A549 (cell line): ENCODE data around the gene ERN1. TPM values are rescaled to one million over a fixed set of nuclear protein-coding genes. Genes with fewer than 3 reads are reported as not detected.
A peak's percentile ranks its signal among the peaks of the same experiment; 100 is the strongest.

Source experiments
- ATAC-seq, 2 experiments: fragments of 200-7000 bp in 1 of 2; fragments of >200 bp in 1 of 2; cut with Nextera tagmentation in 1 of 2; cut with Tn5 transposase in 1 of 2; 3 replicates each; pipeline versions ENCODE4 v1.8.0 to v1.9.1; 2018 to 2020; ENCODE audit warnings: mild to moderate bottlenecking in 1 of 2, moderate library complexity in 1 of 2
- CTCF ChIA-PET: fragments of 300-600 bp; sonication (Branson Sonifier 250); formaldehyde crosslinking; extraction: SDS; loops from one replicate; lab custom pipeline; 2021; ENCODE audit warnings: antibody characterized with exemption, inconsistent platforms; lab: Yijun Ruan, JAX
- POLR2A ChIA-PET: fragments of 350-600 bp; formaldehyde crosslinking; extraction: SDS; loops from one replicate; lab custom pipeline; 2021; ENCODE audit warnings: antibody characterized with exemption, inconsistent platforms; lab: Yijun Ruan, JAX
- DNase-seq, 2 experiments: peaks; one replicate each; pipeline versions ENCODE4 v3.0.0 to v3.0.0-alpha.2; 2011 to 2016; ENCODE audit warnings: low read depth in 1 of 2, low spot score in 1 of 2
- FAIRE-seq: peaks from 2 replicates; lab custom pipeline; 2011; peaks lifted over from hg19 to GRCh38; lab: Jason Lieb, UNC
- H3K27ac ChIP-seq, 2 experiments: fragments of >200 bp; sonication (Bioruptor Twin); formaldehyde crosslinking; 3 replicates each; pipeline ENCODE4 v1.5.1; 2016 to 2017
- H3K4me1 ChIP-seq: fragments of >200 bp; sonication (Bioruptor Twin); formaldehyde crosslinking; 3 replicates; pipeline ENCODE4 v1.6.1; 2016
- H3K4me2 ChIP-seq: fragments of >200 bp; sonication (Bioruptor Twin); formaldehyde crosslinking; 3 replicates; pipeline ENCODE4 v1.6.1; 2016
- H3K4me3 ChIP-seq: fragments of >200 bp; sonication (Bioruptor Twin); formaldehyde crosslinking; 3 replicates; pipeline ENCODE4 v1.5.1; 2016
- H3K9me3 ChIP-seq: fragments of >200 bp; sonication (Bioruptor Twin); formaldehyde crosslinking; 3 replicates; pipeline ENCODE4 v1.6.1; 2016
- ATOH8 ChIP-seq: fragments of 250-450 bp; sonication (Bioruptor Pico); IDR thresholded peaks from 2 replicates; pipeline ENCODE4 v1.5.0; 2020; ENCODE audit warnings: low read depth, mild to moderate bottlenecking, moderate library complexity
- CHD2 ChIP-seq: fragments of 150-350 bp; IDR thresholded peaks from 2 replicates; pipeline ENCODE4 v1.6.1; 2014; ENCODE audit warnings: low read length; ENCODE audit not compliant: partially characterized antibody
- EHF ChIP-seq: fragments of 250-450 bp; sonication (Bioruptor Pico); IDR thresholded peaks from 2 replicates; pipeline ENCODE4 v1.5.0; 2020; ENCODE audit warnings: mild to moderate bottlenecking
- EHMT2 ChIP-seq: fragments of 200-600 bp; sonication (generic); IDR thresholded peaks from 2 replicates; pipeline ENCODE4 v1.6.1; 2016; ENCODE audit warnings: antibody characterized with exemption, low read depth, mild to moderate bottlenecking, moderate library complexity
- EP300 ChIP-seq, 2 experiments: fragments of >200 bp; sonication (Bioruptor Twin); formaldehyde crosslinking; IDR thresholded peaks; 2 replicates in 1 of 2; 3 replicates in 1 of 2; pipeline ENCODE4 v1.6.1; 2016 to 2017
- FOSB ChIP-seq: fragments of 250-450 bp; sonication (Bioruptor Pico); IDR thresholded peaks from 2 replicates; pipeline ENCODE4 v1.5.0; 2020; ENCODE audit warnings: mild to moderate bottlenecking, moderate library complexity
- FOSL2 ChIP-seq, 2 experiments: fragments of 450-650 bp in 1 of 2; fragments of >200 bp in 1 of 2; sonication (Bioruptor Twin) in 1 of 2; formaldehyde crosslinking; IDR thresholded peaks; 2 replicates each; pipeline versions ENCODE4 v1.5.0 to v1.6.1; 2016 to 2020; ENCODE audit warnings: mild to moderate bottlenecking in 1 of 2, moderate library complexity in 1 of 2
- HEYL ChIP-seq: fragments of 250-450 bp; sonication (Bioruptor Pico); IDR thresholded peaks from 2 replicates; pipeline ENCODE4 v1.8.0; 2021; ENCODE audit warnings: mild to moderate bottlenecking, moderate library complexity
- HMGXB4 ChIP-seq: fragments of 250-450 bp; sonication (Bioruptor Pico); IDR thresholded peaks from 2 replicates; pipeline ENCODE4 v1.5.0; 2021; ENCODE audit warnings: mild to moderate bottlenecking, moderate library complexity, borderline replicate concordance
- HOXA7 ChIP-seq: fragments of 250-450 bp; sonication (Bioruptor Pico); IDR thresholded peaks from 2 replicates; pipeline ENCODE4 v1.5.0; 2020; ENCODE audit warnings: mild to moderate bottlenecking, moderate library complexity
- HOXB5 ChIP-seq: fragments of 250-450 bp; sonication (Bioruptor Pico); IDR thresholded peaks from 2 replicates; pipeline ENCODE4 v1.5.0; 2020; ENCODE audit warnings: mild to moderate bottlenecking, moderate library complexity
- JUN ChIP-seq, 2 experiments: fragments of >200 bp; sonication (Bioruptor Twin); formaldehyde crosslinking; IDR thresholded peaks; 2 replicates in 1 of 2; 3 replicates in 1 of 2; pipeline ENCODE4 v1.6.1; 2016 to 2017
- KDM1A ChIP-seq: fragments of 200-600 bp; sonication (generic); IDR thresholded peaks from 2 replicates; pipeline ENCODE4 v1.6.1; 2016; ENCODE audit warnings: low read depth, mild to moderate bottlenecking
- MAFK ChIP-seq: fragments of 450-650 bp; IDR thresholded peaks from 2 replicates; pipeline ENCODE4 v1.6.1; 2014; ENCODE audit not compliant: partially characterized antibody
- MAZ ChIP-seq: fragments of 150-350 bp; IDR thresholded peaks from 2 replicates; pipeline ENCODE4 v1.6.1; 2014; ENCODE audit warnings: antibody characterized with exemption, low read depth, low read length, borderline replicate concordance
- PBX3 ChIP-seq: IDR thresholded peaks from 2 replicates; pipeline ENCODE4 v1.6.1; 2012
- POLR2A ChIP-seq: IDR thresholded peaks from 2 replicates; pipeline ENCODE4 v1.6.1; 2012; ENCODE audit warnings: mild to moderate bottlenecking, low read length
- POLR2AphosphoS2 ChIP-seq: conservative IDR thresholded peaks from 2 replicates; pipeline ENCODE4 v1.6.1; 2012; ENCODE audit warnings: low read length, improper control_type of control experiment, inconsistent platforms
- RFX5 ChIP-seq: fragments of 450-650 bp; IDR thresholded peaks from 2 replicates; pipeline ENCODE4 v1.7.1; 2014; ENCODE audit warnings: antibody characterized with exemption, mild to moderate bottlenecking, moderate library complexity
- RNF2 ChIP-seq: fragments of 200-600 bp; sonication (generic); IDR thresholded peaks from 2 replicates; pipeline ENCODE4 v1.6.1; 2016; ENCODE audit warnings: low read depth, mild to moderate bottlenecking, antibody characterized with exemption, moderate library complexity, borderline replicate concordance
- SREBF2 ChIP-seq: fragments of 450-650 bp; IDR thresholded peaks from 2 replicates; pipeline ENCODE4 v1.6.1; 2014; ENCODE audit warnings: mild to moderate bottlenecking, moderate library complexity
- TFCP2L1 ChIP-seq: fragments of 250-450 bp; sonication (Bioruptor Pico); IDR thresholded peaks from 2 replicates; pipeline ENCODE4 v1.5.0; 2021; ENCODE audit warnings: mild to moderate bottlenecking
- TP53 ChIP-seq: fragments of 250-450 bp; sonication (Bioruptor Pico); IDR thresholded peaks from 2 replicates; pipeline ENCODE4 v1.5.0; 2021; ENCODE audit warnings: mild to moderate bottlenecking, moderate library complexity
- ZC3H11A ChIP-seq: fragments of 450-650 bp; IDR thresholded peaks from 2 replicates; pipeline ENCODE4 v1.6.1; 2014; ENCODE audit warnings: antibody characterized with exemption, mild to moderate bottlenecking
- ZSCAN20 ChIP-seq: fragments of 250-450 bp; sonication (Bioruptor Pico); IDR thresholded peaks from 2 replicates; pipeline ENCODE4 v1.8.0; 2022; ENCODE audit warnings: mild to moderate bottlenecking, moderate library complexity
- WGBS: methylation state at CpG from one replicate; pipeline ENCODE4 v1.1.6; 2017; ENCODE audit errors: missing lambda C conversion rate; 5-methylcytosine and 5-hydroxymethylcytosine counted together
- polyA plus RNA-seq, 4 experiments: library from polyadenylated mRNA; depleted of rRNA in 3 of 4; stranded (reverse); fragments of >200 nt; fragmentation: RNase III in 1 of 4; extraction: RNeasy Plus Mini Kit Qiagen cat#74134 plus additional on column Dnase treatment in 1 of 4; gene quantifications; 2 replicates in 3 of 4; 3 replicates in 1 of 4; pipeline ENCODE4 v1.2.3, GENCODE V29; 2011 to 2017
- TF ChIP-seq, protein P1 (sequence below): IDR thresholded peaks from 2 replicates; pipeline ENCODE4 v1.6.1; 2012; ENCODE audit warnings: low read depth, borderline replicate concordance
- TF ChIP-seq, protein P2 (sequence below): fragments of >200 bp; sonication (Bioruptor Twin); formaldehyde crosslinking; IDR thresholded peaks from 3 replicates; pipeline ENCODE4 v1.6.1; 2016

ERN1 gene
- polyA plus RNA-seq, 2 of the 4 experiments (the other 2 are of a cell fraction) = 4.1 to 19.8 TPM

- peak overlapping the region; percentile 91 for H3K4me2 ChIP-seq
- FAIRE-seq (no peak), DNase-seq (peak; percentile 31 to 66), ATAC-seq (peak; percentile 10 to 47; a peak in 5 of 6 replicates)
- TF ChIP-seq CHD2 (no peak), HOXA7 (peak; percentile 79; the same call in 1 of the 2 replicates), TFCP2L1 (peak; percentile 82; the same call in 1 of the 2 replicates), EHF (CRISPR knock-in tag) (peak; percentile 6; the same call in 1 of the 2 replicates), KDM1A (peak; percentile 15; the same call in 1 of the 2 replicates), POLR2AphosphoS2 (peak; percentile 93), RFX5 (no peak), POLR2A (peak; percentile 83), PBX3 (peak; percentile 57)
- TF ChIP-seq, protein P1, sequence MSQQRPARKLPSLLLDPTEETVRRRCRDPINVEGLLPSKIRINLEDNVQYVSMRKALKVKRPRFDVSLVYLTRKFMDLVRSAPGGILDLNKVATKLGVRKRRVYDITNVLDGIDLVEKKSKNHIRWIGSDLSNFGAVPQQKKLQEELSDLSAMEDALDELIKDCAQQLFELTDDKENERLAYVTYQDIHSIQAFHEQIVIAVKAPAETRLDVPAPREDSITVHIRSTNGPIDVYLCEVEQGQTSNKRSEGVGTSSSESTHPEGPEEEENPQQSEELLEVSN = peak; percentile 24
- POLR2A ChIA-PET = interaction anchor here (0.7 to 2.8 kb wide), 36 partner anchors 8 to 515 kb away, joined by 3 to 40 read pairs (median 6); partner anchors contain the start of genes CCDC47, DDX42, ERN1 and GH1
- H3K4me3 ChIP-seq = peak overlapping the region; percentile 73
- H3K27ac ChIP-seq = peak overlapping the region; percentile 93 to 98
- WGBS = 1% methylated on average over 31 of the region's 34 CpGs
- no peaks in the 10 kb centered on the region for H3K9me3 ChIP-seq
- CTCF ChIA-PET = interaction anchor here (1.4 to 9.5 kb wide), 4 partner anchors 14 to 135 kb away, joined by 3 to 105 read pairs (median 20); partner anchors contain the start of gene ERN1
- peaks cover 27% of the 10 kb centered on the region; the same call in 2 of the 3 replicates for H3K4me1 ChIP-seq
These were observed 16.6 kb upstream of the ERN1 start for GRCh38 chr17:64146418-64147109.

DNA sequence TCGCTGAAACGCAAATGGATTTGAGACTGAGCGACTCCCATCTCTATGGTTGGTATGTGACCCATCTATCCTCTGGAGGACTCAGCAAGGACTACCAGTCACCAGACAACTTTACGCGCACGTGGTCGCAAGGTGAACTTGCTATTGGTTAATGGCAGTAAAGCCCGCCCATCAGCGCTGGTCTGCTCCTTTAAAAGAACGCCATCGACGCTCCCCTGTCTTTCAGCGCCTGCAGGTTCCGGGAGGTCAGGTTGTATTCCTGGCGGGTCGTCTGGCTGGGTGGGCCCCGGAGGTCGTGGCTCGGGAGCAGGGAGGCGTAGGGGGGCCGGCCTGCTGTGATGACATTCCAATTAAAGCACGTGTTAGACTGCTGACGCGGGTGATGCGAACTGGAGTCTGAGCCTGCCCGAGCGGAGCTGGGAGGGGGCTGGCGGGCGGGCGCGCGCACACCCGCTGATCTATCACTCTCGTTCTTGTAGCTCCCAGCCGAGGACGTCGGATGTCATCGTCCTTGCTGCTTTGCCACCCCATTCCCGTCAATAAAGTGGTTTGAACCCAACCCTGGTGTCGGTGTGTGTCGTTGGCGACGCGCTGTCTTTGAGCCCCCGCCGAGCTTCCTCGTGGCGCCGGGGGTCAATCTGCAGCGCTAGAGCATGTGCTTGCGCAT lies 15.9 kb upstream of the ERN1 start:
- Histone ChIP-seq H3K4me1 (peaks cover 27% of the 10 kb centered on the region; the same call in 2 of the 3 replicates), H3K27ac (peak overlapping the region; percentile 93 to 98), H3K9me3 (no peaks in the 10 kb centered on the region), H3K4me3 (peak overlapping the region; percentile 73), H3K4me2 (peak overlapping the region; percentile 96)
- ATAC-seq = peak; percentile 80 to 92
- CTCF ChIA-PET = interaction anchor here (0.8 to 9.5 kb wide), 6 partner anchors 14 to 139 kb away, joined by 3 to 105 read pairs (median 6); partner anchors contain the start of genes ERN1 and ICAM2
- peak; percentile 99 to 100 for DNase-seq
- peak; percentile 95 for FAIRE-seq
- WGBS = 2% methylated on average over 47 of the region's 51 CpGs
- POLR2A ChIA-PET = interaction anchor here (0.6 to 2.8 kb wide), 70 partner anchors 8 to 610 kb away, joined by 3 to 40 read pairs (median 4); partner anchors contain the start of genes CCDC47, CEP95, DDX42 and ERN1
- TF ChIP-seq HOXB5 (CRISPR knock-in tag) = no peak; the same call in 1 of the 2 replicates
- no peak for TF ChIP-seq ZSCAN20 (CRISPR knock-in tag)
- peak; percentile 94 for TF ChIP-seq HOXA7
- TF ChIP-seq FOSL2 (IDR thresholded peaks at IDR 0.05) = no peak
- TF ChIP-seq FOSL2 (CRISPR knock-in tag; IDR thresholded peaks at IDR 0.05) = no peak; the same call in 1 of the 2 replicates
- TF ChIP-seq MAFK = no peak
- no peak for TF ChIP-seq RNF2
- no peak for TF ChIP-seq EP300 (IDR thresholded peaks at IDR 0.05)
- no peak; the same call in none of the 2 replicates for TF ChIP-seq FOSB (CRISPR knock-in tag)
- TF ChIP-seq KDM1A = no peak
- TF ChIP-seq MAZ = 0 out of 2 replicates have a peak, but pooled peaks have one; percentile 79
- TF ChIP-seq POLR2A = peak; percentile 97
- peak; percentile 99 to 100 for TF ChIP-seq JUN (IDR thresholded peaks at IDR 0.05)
- TF ChIP-seq ATOH8 (CRISPR knock-in tag) = peak; percentile 10; the same call in 1 of the 2 replicates
- no peak for TF ChIP-seq EHMT2
- TF ChIP-seq, protein P2, sequence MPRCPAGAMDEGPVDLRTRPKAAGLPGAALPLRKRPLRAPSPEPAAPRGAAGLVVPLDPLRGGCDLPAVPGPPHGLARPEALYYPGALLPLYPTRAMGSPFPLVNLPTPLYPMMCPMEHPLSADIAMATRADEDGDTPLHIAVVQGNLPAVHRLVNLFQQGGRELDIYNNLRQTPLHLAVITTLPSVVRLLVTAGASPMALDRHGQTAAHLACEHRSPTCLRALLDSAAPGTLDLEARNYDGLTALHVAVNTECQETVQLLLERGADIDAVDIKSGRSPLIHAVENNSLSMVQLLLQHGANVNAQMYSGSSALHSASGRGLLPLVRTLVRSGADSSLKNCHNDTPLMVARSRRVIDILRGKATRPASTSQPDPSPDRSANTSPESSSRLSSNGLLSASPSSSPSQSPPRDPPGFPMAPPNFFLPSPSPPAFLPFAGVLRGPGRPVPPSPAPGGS = peak; percentile 100
- no peak for TF ChIP-seq ZC3H11A
- TF ChIP-seq HMGXB4 (CRISPR knock-in tag) = no peak; the same call in 1 of the 2 replicates
- TF ChIP-seq TP53 (CRISPR knock-in tag) = peak; percentile 85; the same call in 1 of the 2 replicates
- 0 out of 2 replicates have a peak, but pooled peaks have one; percentile 19 for TF ChIP-seq RFX5
- TF ChIP-seq CHD2 = no peak
- no peak for TF ChIP-seq SREBF2
- TF ChIP-seq HEYL = no peak
